ENCODE measurements around the gene DCHS1. TPM values are rescaled to one million over a fixed set of nuclear protein-coding genes. Genes with fewer than 3 reads are reported as not detected.
A peak's percentile ranks its signal among the peaks of the same experiment; 100 is the strongest.

The DCHS1 gene
- total RNA-seq, 3 donors from 2014 or later = 7.2 to 18.0 (median 13.8) TPM

- DNase-seq (ENCODE audit: low spot score in 2 of 2) = peak in 1 of 2 donors; percentile 39
- intact Hi-C loops (cut with DNase I; ENCODE audit: low total_unique reads) = no loop called here
- Histone ChIP-seq H3K4me1 (peaks cover 0 to 13% of the 10 kb centered on the region in 2 donors), H3K27ac (peak overlapping the region; percentile 93 to 99), H3K9me3 (no peaks in the 10 kb centered on the region), H3K4me3 (peak overlapping the region; percentile 83 to 88 (median 84)), H3K27me3 (no peaks in the 10 kb centered on the region), H3K36me3 (peaks cover 13% of the 10 kb centered on the region)
- TF ChIP-seq CTCF (IDR thresholded peaks at IDR 0.05) = no peak
- TF ChIP-seq POLR2A (IDR thresholded peaks at IDR 0.05) = no peak
- no peak for TF ChIP-seq POLR2AphosphoS5 (IDR thresholded peaks at IDR 0.05)
Observed at GRCh38 chr11:6611092-6611962, 44.3 kb downstream of the DCHS1 start.

GRCh38 chr11:6610591-6610990 is 45.0 kb downstream of the DCHS1 start:
- intact Hi-C loops (cut with DNase I; ENCODE audit: low total_unique reads) = no loop called here
- Histone ChIP-seq H3K4me3 (peak overlapping the region in 1 of 3 donors; percentile 83), H3K36me3 (peaks cover 13% of the 10 kb centered on the region), H3K4me1 (peaks cover 0 to 18% of the 10 kb centered on the region in 2 donors), H3K9me3 (no peaks in the 10 kb centered on the region), H3K27ac (peak overlapping the region; percentile 93 to 99), H3K27me3 (no peaks in the 10 kb centered on the region)
- TF ChIP-seq POLR2A (IDR thresholded peaks at IDR 0.05) = no peak
- TF ChIP-seq CTCF (IDR thresholded peaks at IDR 0.05) = no peak
- TF ChIP-seq POLR2AphosphoS5 (IDR thresholded peaks at IDR 0.05) = no peak
- DNase-seq (ENCODE audit: low spot score in 2 of 2) = no peak

DNA sequence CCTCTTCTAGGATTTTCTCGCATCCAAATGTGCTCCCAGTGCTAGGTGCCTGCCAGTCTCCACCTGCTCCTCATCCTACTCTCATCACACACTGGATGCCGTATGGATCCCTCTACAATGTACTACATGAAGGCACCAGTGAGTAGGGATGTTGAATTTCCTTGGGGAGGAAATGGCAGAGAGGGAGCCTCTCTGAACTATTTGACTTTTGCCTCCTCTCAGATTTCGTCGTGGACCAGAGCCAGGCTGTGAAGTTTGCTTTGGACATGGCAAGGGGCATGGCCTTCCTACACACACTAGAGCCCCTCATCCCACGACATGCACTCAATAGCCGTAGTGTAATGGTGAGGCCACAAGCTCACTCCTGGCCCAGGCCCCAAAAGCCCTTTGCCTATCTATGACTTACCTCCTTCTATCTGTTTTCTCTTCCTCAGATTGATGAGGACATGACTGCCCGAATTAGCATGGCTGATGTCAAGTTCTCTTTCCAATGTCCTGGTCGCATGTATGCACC is 46.0 kb downstream of the DCHS1 start:
- Histone ChIP-seq H3K36me3 (peaks cover 13% of the 10 kb centered on the region), H3K27me3 (no peaks in the 10 kb centered on the region), H3K9me3 (no peaks in the 10 kb centered on the region), H3K4me1 (peaks cover 0 to 24% of the 10 kb centered on the region in 2 donors), H3K4me3 (no peak overlapping the region), H3K27ac (peak overlapping the region; percentile 92 to 96)
- peak in 1 of 2 donors; percentile 16 for DNase-seq (ENCODE audit: low spot score in 2 of 2)
- intact Hi-C loops (cut with DNase I; ENCODE audit: low total_unique reads) = loop anchor here (5.0 kb wide), 1 partner anchor 1563 kb away; no protein-coding TSS in a partner anchor
- TF ChIP-seq POLR2A (IDR thresholded peaks at IDR 0.05) (no peak), CTCF (IDR thresholded peaks at IDR 0.05) (no peak), POLR2AphosphoS5 (IDR thresholded peaks at IDR 0.05) (no peak)

DNA sequence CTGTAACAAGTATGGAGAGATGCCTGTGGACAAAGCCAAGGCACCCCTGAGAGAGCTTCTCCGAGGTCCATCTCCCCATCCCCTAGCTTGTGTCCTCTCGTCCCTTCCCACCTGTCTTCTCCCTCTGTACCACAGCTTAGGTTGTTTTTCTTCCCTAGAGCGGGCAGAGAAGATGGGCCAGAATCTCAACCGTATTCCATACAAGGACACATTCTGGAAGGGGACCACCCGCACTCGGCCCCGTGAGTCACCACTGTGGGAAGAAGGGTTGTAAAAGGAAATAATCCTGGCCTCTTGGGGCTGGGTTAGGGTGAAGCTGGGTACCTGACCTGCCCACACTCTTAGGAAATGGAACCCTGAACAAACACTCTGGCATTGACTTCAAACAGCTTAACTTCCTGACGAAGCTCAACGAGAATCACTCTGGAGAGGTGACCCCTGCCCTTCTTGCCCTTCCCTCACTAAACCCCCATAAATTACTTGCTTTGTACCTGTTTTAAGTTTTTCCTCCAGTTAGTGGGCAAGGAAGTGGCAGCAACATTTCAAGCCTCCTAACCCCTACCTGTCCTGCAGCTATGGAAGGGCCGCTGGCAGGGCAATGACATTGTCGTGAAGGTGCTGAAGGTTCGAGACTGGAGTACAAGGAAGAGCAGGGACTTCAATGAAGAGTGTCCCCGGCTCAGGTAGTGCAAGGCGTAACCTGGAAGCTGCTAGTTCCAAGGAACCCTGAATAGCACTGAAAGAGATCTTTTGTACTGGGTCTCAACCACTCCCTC is 46.7 kb downstream of the DCHS1 start:
- Histone ChIP-seq H3K27ac (peak overlapping the region; percentile 92 to 96), H3K4me3 (no peak overlapping the region), H3K36me3 (peaks cover 13% of the 10 kb centered on the region), H3K27me3 (no peaks in the 10 kb centered on the region), H3K4me1 (peaks cover 0 to 24% of the 10 kb centered on the region in 2 donors), H3K9me3 (no peaks in the 10 kb centered on the region)
- intact Hi-C loops (cut with DNase I; ENCODE audit: low total_unique reads) = loop anchor here (5.0 kb wide), 1 partner anchor 1563 kb away; no protein-coding TSS in a partner anchor
- peak in 1 of 2 donors; percentile 19 for DNase-seq (ENCODE audit: low spot score in 2 of 2)
- no peak for TF ChIP-seq POLR2AphosphoS5 (IDR thresholded peaks at IDR 0.05)
- TF ChIP-seq CTCF (IDR thresholded peaks at IDR 0.05) = no peak
- TF ChIP-seq POLR2A (IDR thresholded peaks at IDR 0.05) = no peak
